ENCODE data around the gene NBEAL2.

GRCh38 chr3:46988616-46989015, 9.2 kb downstream of the NBEAL2 start:
- TF ChIP-seq POLR2A (IDR thresholded peaks at IDR 0.05) (no peak), CTCF (IDR thresholded peaks at IDR 0.05) (no peak)
